CD4-positive, CD25-positive, alpha-beta regulatory T cell (primary cell): ENCODE results near the gene SECTM1. TPM values are rescaled to one million over a fixed set of nuclear protein-coding genes. Genes with fewer than 3 reads are reported as not detected.

Source experiments
- ATAC-seq, 2 donors: fragments of 150-1000 bp; cut with Tn5 transposase; one replicate each; pipeline ENCODE4 v1.10.0; 2021; ENCODE audit warnings: low read depth in 2 of 2, moderate number of reproducible peaks in 2 of 2, moderate library complexity in 1 of 2
- DNase-seq, 3 donors: peaks; one replicate each; pipeline versions ENCODE4 v3.0.0 to v3.0.0-alpha.2; 2012 to 2022; ENCODE audit warnings: mixed read lengths in 1 of 3
- H3K27ac ChIP-seq: one replicate; pipeline ENCODE4 v1.7.0; 2013; ENCODE audit warnings: mild to moderate bottlenecking, low read length; ENCODE audit not compliant: insufficient read depth, poor library complexity, severe bottlenecking
- H3K27me3 ChIP-seq: one replicate; pipeline ENCODE4 v1.7.0; 2013; ENCODE audit warnings: low read length; ENCODE audit not compliant: control insufficient read depth, insufficient read depth
- H3K36me3 ChIP-seq: one replicate; pipeline ENCODE4 v1.7.0; 2013; ENCODE audit warnings: mild to moderate bottlenecking, low read length, moderate library complexity; ENCODE audit not compliant: control insufficient read depth, insufficient read depth
- H3K4me1 ChIP-seq: 2 replicates; pipeline ENCODE4 v1.7.0; 2013; ENCODE audit warnings: mild to moderate bottlenecking, low read length; ENCODE audit not compliant: insufficient read depth, control insufficient read depth, poor library complexity, severe bottlenecking
- H3K4me3 ChIP-seq: one replicate; pipeline ENCODE4 v1.7.0; 2013; ENCODE audit warnings: low read depth, mild to moderate bottlenecking, low read length, moderate library complexity
- H3K9me3 ChIP-seq, 2 experiments: 1 replicate in 1 of 2; 2 replicates in 1 of 2; pipeline ENCODE4 v1.7.0; 2013; ENCODE audit warnings: low read length in 2 of 2, mild to moderate bottlenecking in 1 of 2, moderate library complexity in 1 of 2; ENCODE audit not compliant: control insufficient read depth in 2 of 2
- H3K27ac Mint-ChIP-seq, 3 donors: one replicate each; pipeline ENCODE4 v1.8.0; 2020 to 2022; ENCODE audit warnings: mild to moderate bottlenecking in 3 of 3, mixed read lengths in 3 of 3, moderate library complexity in 2 of 3
- H3K27me3 Mint-ChIP-seq: one replicate; pipeline ENCODE4 v1.8.0; 2022; ENCODE audit warnings: mild to moderate bottlenecking, mixed read lengths
- H3K36me3 Mint-ChIP-seq: one replicate; pipeline ENCODE4 v1.8.0; 2020; ENCODE audit warnings: mixed read lengths
- H3K4me1 Mint-ChIP-seq, 4 donors: one replicate each; pipeline ENCODE4 v1.8.0; 2020 to 2022; ENCODE audit warnings: mixed read lengths in 4 of 4, mild to moderate bottlenecking in 1 of 4
- H3K4me3 Mint-ChIP-seq, 4 donors: one replicate each; pipeline ENCODE4 v1.8.0; 2020 to 2022; ENCODE audit warnings: mild to moderate bottlenecking in 4 of 4, mixed read lengths in 4 of 4, moderate library complexity in 3 of 4
- H3K9me3 Mint-ChIP-seq, 7 donors: one replicate each; pipeline ENCODE4 v1.8.0; 2020 to 2022; ENCODE audit warnings: mixed read lengths in 7 of 7, mild to moderate bottlenecking in 3 of 7, moderate library complexity in 2 of 7
- polyA plus RNA-seq, 4 donors: library from polyadenylated mRNA; unstranded; fragments of 300-500 nt; fragmentation: Illumina TruSeq; gene quantifications; one replicate each; pipeline ENCODE4 v1.2.3, GENCODE V29; 2021
- total RNA-seq: library from RNA; stranded (reverse); gene quantifications from one replicate; pipeline ENCODE4 v1.2.3, GENCODE V29; 2022

The SECTM1 gene
- total and polyA plus RNA-seq, 5 donors from 2014 or later = 0.38 to 0.91 (median 0.52) TPM

GRCh38 chr17:82330322-82331239, 3.0 kb downstream of the SECTM1 start:
- H3K36me3 Mint-ChIP-seq = no peaks in the 10 kb centered on the region

GRCh38 chr17:82329683-82330321, 3.8 kb downstream of the SECTM1 start:
- Mint-ChIP-seq H3K4me3 (peak overlapping the region in 1 of 4 donors; percentile 43), H3K9me3 (no peaks in the 10 kb centered on the region), H3K27me3 (peaks cover 26% of the 10 kb centered on the region), H3K27ac (no peak overlapping the region), H3K4me1 (peaks cover 0 to 18% (median 8%) of the 10 kb centered on the region in 4 donors), H3K36me3 (no peaks in the 10 kb centered on the region)
- peaks cover 25% of the 10 kb centered on the region for H3K4me1 ChIP-seq
- no peak overlapping the region for H3K27ac ChIP-seq
- no peaks in the 10 kb centered on the region for H3K27me3 ChIP-seq
- no peak for DNase-seq
- ATAC-seq = no peak
- H3K36me3 ChIP-seq = no peaks in the 10 kb centered on the region
- H3K4me3 ChIP-seq = no peak overlapping the region
- H3K9me3 ChIP-seq = no peaks in the 10 kb centered on the region

More at GRCh38 chr17:82330322-82331239, 3.0 kb downstream of the SECTM1 start:
- Histone ChIP-seq H3K4me3 (no peak overlapping the region), H3K36me3 (no peaks in the 10 kb centered on the region), H3K4me1 (peaks cover 31% of the 10 kb centered on the region), H3K9me3 (no peaks in the 10 kb centered on the region), H3K27ac (no peak overlapping the region), H3K27me3 (no peaks in the 10 kb centered on the region)
- DNase-seq = no peak
- no peak for ATAC-seq
- Mint-ChIP-seq H3K27me3 (peaks cover 31% of the 10 kb centered on the region), H3K9me3 (no peaks in the 10 kb centered on the region), H3K4me1 (peaks cover 0 to 24% (median 12%) of the 10 kb centered on the region in 4 donors), H3K4me3 (peak overlapping the region in 1 of 4 donors; percentile 43), H3K27ac (no peak overlapping the region)

DNA sequence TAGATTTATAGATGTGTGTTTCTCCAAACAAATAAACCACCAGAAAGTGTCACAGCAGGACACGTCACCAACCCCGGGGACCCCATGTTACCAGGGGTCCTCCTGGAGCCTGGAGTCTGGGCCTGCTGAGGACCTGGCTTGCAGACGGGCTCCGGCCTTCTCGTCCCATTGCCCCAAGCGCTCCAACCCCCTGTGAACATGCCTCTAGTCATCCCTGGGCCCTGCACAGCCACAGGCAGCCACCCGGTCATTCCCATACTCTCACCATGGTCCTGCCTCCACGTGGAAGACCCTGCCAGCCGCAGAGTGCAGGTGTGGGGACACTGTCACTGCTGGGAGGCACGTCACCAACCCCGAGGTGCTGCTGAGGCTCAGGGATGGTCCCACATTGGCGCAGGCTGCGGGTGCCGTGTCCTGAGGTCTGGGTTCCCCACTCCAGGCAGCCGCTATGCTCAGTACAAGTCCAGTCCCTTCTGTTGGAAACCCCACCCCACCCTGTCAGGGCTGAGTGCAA, 4.5 kb downstream of the SECTM1 start:
- peaks cover 0 to 15% (median 10%) of the 10 kb centered on the region in 4 donors for H3K4me1 Mint-ChIP-seq
- DNase-seq (no peak), ATAC-seq (no peak)
- H3K4me3 Mint-ChIP-seq = no peak overlapping the region
- H3K27me3 ChIP-seq = no peaks in the 10 kb centered on the region
- H3K4me3 ChIP-seq = no peak overlapping the region
- H3K9me3 Mint-ChIP-seq = no peaks in the 10 kb centered on the region
- H3K27ac Mint-ChIP-seq = no peak overlapping the region
- no peaks in the 10 kb centered on the region for H3K36me3 Mint-ChIP-seq
- no peaks in the 10 kb centered on the region for H3K36me3 ChIP-seq
- H3K27me3 Mint-ChIP-seq = peaks cover 24% of the 10 kb centered on the region
- H3K27ac ChIP-seq = no peak overlapping the region
- H3K4me1 ChIP-seq = peaks cover 17% of the 10 kb centered on the region
- no peaks in the 10 kb centered on the region for H3K9me3 ChIP-seq

DNA sequence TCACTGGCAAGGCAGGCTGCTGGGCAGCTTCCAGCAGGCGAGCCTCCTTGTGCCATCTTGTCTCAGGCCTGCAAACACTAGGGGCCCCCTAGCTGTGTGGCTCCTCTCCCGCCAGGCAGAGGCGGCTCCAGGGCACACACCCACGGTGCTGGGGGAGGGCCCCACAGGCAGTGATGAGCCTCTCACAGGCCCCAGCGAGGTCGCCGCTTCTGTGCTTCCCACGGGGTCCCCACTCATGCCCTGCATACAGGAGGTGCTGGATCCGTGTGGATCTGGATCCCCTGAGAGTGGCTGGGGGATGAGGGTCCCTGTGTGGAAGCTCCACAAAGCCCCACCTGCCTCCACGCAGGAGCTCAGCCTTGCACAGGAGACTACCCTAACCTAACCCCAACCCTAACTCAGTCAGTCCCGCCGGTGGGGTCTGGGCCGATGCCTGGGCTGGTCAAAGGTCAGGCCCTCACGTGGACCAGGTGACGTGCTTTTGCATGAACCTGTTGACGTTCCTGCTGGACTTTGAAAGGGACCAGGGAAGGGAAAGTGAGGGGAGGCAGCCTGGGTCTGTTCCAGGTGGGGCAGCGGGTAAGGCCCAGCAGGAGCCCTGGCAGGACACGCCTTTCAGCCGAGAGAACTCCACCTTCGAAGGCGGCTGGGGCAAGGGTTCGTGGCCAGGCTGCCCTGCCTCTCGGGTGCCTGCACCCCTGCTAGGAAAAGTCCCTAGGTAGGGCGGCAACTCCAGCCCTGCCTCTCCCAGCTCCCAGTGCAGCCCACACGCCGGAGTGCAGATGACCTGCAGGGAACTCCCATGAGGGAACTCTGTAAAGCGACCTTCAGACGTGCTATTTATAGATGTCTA, 5.2 kb downstream of the SECTM1 start:
- Mint-ChIP-seq H3K36me3 (no peaks in the 10 kb centered on the region), H3K27me3 (peaks cover 24% of the 10 kb centered on the region), H3K9me3 (no peaks in the 10 kb centered on the region), H3K4me1 (peaks cover 0 to 15% (median 10%) of the 10 kb centered on the region in 4 donors), H3K4me3 (no peak overlapping the region), H3K27ac (no peak overlapping the region)
- Histone ChIP-seq H3K27me3 (no peaks in the 10 kb centered on the region), H3K9me3 (no peaks in the 10 kb centered on the region), H3K36me3 (no peaks in the 10 kb centered on the region), H3K27ac (no peak overlapping the region), H3K4me1 (peaks cover 11% of the 10 kb centered on the region), H3K4me3 (no peak overlapping the region)
- ATAC-seq (no peak), DNase-seq (no peak)

- Mint-ChIP-seq H3K36me3 (no peaks in the 10 kb centered on the region), H3K27ac (no peak overlapping the region), H3K4me3 (no peak overlapping the region), H3K27me3 (peaks cover 21% of the 10 kb centered on the region), H3K4me1 (peaks cover 0 to 12% (median 6%) of the 10 kb centered on the region in 4 donors), H3K9me3 (no peaks in the 10 kb centered on the region)
- H3K27ac ChIP-seq = no peak overlapping the region
- ATAC-seq (no peak), DNase-seq (no peak)
- H3K27me3 ChIP-seq = no peaks in the 10 kb centered on the region
- H3K36me3 ChIP-seq = no peaks in the 10 kb centered on the region
- no peaks in the 10 kb centered on the region for H3K9me3 ChIP-seq
- no peak overlapping the region for H3K4me3 ChIP-seq
- H3K4me1 ChIP-seq = peaks cover 5% of the 10 kb centered on the region
These were observed 5.8 kb downstream of the SECTM1 start for GRCh38 chr17:82327757-82328140.

- Mint-ChIP-seq H3K4me1 (peaks cover 0 to 9% (median 5%) of the 10 kb centered on the region in 4 donors), H3K27ac (no peak overlapping the region), H3K9me3 (no peaks in the 10 kb centered on the region), H3K27me3 (peaks cover 16% of the 10 kb centered on the region), H3K4me3 (no peak overlapping the region), H3K36me3 (no peaks in the 10 kb centered on the region)
- H3K4me1 ChIP-seq = peaks cover 5% of the 10 kb centered on the region
- H3K4me3 ChIP-seq = no peak overlapping the region
- H3K27me3 ChIP-seq = no peaks in the 10 kb centered on the region
- no peaks in the 10 kb centered on the region for H3K9me3 ChIP-seq
- H3K27ac ChIP-seq = no peak overlapping the region
- H3K36me3 ChIP-seq = no peaks in the 10 kb centered on the region
- no peak for ATAC-seq
- DNase-seq = no peak
These were observed 6.3 kb downstream of the SECTM1 start for GRCh38 chr17:82327289-82327688.
